Sigmoid colon (tissue), 7 donors: ENCODE results near the gene PLXNB1. TPM values are rescaled to one million over a fixed set of nuclear protein-coding genes. Genes with fewer than 3 reads are reported as not detected.
"Not testable (repeated sequence)": the region's sequence is repeated elsewhere in the genome, so short reads cannot be mapped to it uniquely, and the experiment has no call there.

ENCODE experiments used
- DNase-seq: peaks from one replicate; pipeline ENCODE4 v3.0.0-alpha.2; 2019
- H3K27ac ChIP-seq, 4 donors: fragments of 200-600 bp; sonication (generic); one replicate each; pipeline ENCODE4 v1.5.1; 2016 to 2019; ENCODE audit warnings: mild to moderate bottlenecking in 1 of 4
- H3K27me3 ChIP-seq, 3 donors: fragments of 200-600 bp; sonication (generic); one replicate each; pipeline ENCODE4 v1.5.1; 2019; ENCODE audit warnings: mild to moderate bottlenecking in 1 of 3
- H3K36me3 ChIP-seq, 4 donors: fragments of 200-600 bp; sonication (generic); one replicate each; pipeline ENCODE4 v1.5.1; 2016 to 2019
- H3K4me1 ChIP-seq, 4 donors: fragments of 200-600 bp; sonication (generic); one replicate each; pipeline ENCODE4 v1.5.1; 2017 to 2019
- H3K4me3 ChIP-seq, 4 donors: fragments of 200-600 bp; sonication (generic); one replicate each; pipeline ENCODE4 v1.5.1; 2017 to 2019; ENCODE audit warnings: mild to moderate bottlenecking in 2 of 4, moderate library complexity in 1 of 4
- H3K9me3 ChIP-seq, 4 donors: fragments of 200-600 bp in 3 of 4; sonication (generic) in 3 of 4; one replicate each; pipeline versions ENCODE4 v1.5.1 to v1.6.1; 2013 to 2019
- EP300 ChIP-seq, 4 donors: sonication (generic); formaldehyde crosslinking; IDR thresholded peaks; one replicate each; pipeline ENCODE4 v1.6.1; 2017; ENCODE audit warnings: antibody characterized with exemption in 4 of 4
- POLR2A ChIP-seq, 2 donors: fragments of 450-650 bp; IDR thresholded peaks; one replicate each; pipeline ENCODE4 v1.6.1; 2016; ENCODE audit warnings: antibody characterized with exemption in 2 of 2, mild to moderate bottlenecking in 2 of 2, moderate library complexity in 2 of 2
- POLR2AphosphoS5 ChIP-seq, 4 donors: sonication (generic); formaldehyde crosslinking; IDR thresholded peaks; one replicate each; pipeline ENCODE4 v1.6.1; 2017; ENCODE audit warnings: antibody characterized with exemption in 4 of 4
- WGBS, 2 donors: extraction: QIAGEN DNeasy Blood & Tissue Kit; methylation state at CpG; one replicate each; pipeline ENCODE4 v1.1.7; 2013; 5-methylcytosine and 5-hydroxymethylcytosine counted together
- intact Hi-C: fragments of 100-400 bp; cut with DNase I; formaldehyde crosslinking; loops from one replicate; pipeline ENCODE4 v1.15.1; 2023
- polyA plus RNA-seq, 3 donors: library from polyadenylated mRNA; stranded (reverse); fragments of 200-250 nt; gene quantifications; one replicate each; pipeline ENCODE4 v1.2.3, GENCODE V29; 2013
- total RNA-seq, 4 donors: library from RNA; depleted of rRNA; stranded (reverse); fragments of >200 nt; gene quantifications; one replicate each; pipeline ENCODE4 v1.1.0, GENCODE V29; 2016
- TF ChIP-seq, protein P1 (sequence below), 4 experiments: fragments of 450-650 bp in 3 of 4; fragments of 200-600 bp in 1 of 4; IDR thresholded peaks; one replicate each; pipeline ENCODE4 v1.5.1; 2016 to 2019; ENCODE audit warnings: antibody characterized with exemption in 4 of 4, mild to moderate bottlenecking in 3 of 4, moderate library complexity in 2 of 4
- donor health status: healthy with polysubstance abuse.
- donor health status: Bipolar disorder and iron deficiency.
- donor health status: healthy.

Gene PLXNB1
- total and polyA plus RNA-seq, 7 donors, result 10.2 to 162 (median 65.7) TPM

DNA sequence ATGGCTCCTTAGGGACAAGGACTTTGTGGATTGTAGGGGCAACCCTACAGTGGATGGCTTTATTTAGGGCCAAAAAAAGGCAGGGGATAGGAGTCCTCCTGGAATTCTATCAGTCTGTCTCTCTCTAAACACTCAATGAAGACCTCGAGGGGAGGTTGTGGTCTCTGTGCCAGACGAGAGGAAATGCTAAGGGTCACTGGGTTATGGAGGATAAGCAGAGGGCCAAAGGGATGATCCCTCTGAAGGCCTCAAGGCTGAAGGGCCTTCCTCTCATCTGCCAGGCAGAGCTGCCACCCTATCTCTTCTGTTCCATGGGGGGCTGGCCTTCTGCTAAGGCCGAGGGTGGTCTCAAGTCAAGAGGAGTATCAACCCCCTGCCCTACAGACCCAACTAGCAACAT, 27.0 kb downstream of the PLXNB1 start:
- WGBS, 2 donors, result 72 to 85% methylated on average over 3 of the region's 3 CpGs
- Histone ChIP-seq H3K36me3 (peaks cover 0 to 48% (median 26%) of the 10 kb centered on the region in 4 donors), H3K27me3 (no peaks in the 10 kb centered on the region), H3K4me3 (no peak overlapping the region), H3K9me3 (no peaks in the 10 kb centered on the region), H3K27ac (peak overlapping the region; percentile 88 to 96 (median 89)), H3K4me1 (peaks cover 0 to 28% (median 23%) of the 10 kb centered on the region in 4 donors)
- intact Hi-C loops, result loop anchor here (2.0 to 5.0 kb wide), 2 partner anchors 26 to 154 kb away; partner anchors contain the start of gene PFKFB4
- no peak for DNase-seq
- TF ChIP-seq POLR2A (IDR thresholded peaks at IDR 0.05) (no peak), POLR2AphosphoS5 (IDR thresholded peaks at IDR 0.05) (no peak), EP300 (IDR thresholded peaks at IDR 0.05) (no peak)
- TF ChIP-seq, protein P1, sequence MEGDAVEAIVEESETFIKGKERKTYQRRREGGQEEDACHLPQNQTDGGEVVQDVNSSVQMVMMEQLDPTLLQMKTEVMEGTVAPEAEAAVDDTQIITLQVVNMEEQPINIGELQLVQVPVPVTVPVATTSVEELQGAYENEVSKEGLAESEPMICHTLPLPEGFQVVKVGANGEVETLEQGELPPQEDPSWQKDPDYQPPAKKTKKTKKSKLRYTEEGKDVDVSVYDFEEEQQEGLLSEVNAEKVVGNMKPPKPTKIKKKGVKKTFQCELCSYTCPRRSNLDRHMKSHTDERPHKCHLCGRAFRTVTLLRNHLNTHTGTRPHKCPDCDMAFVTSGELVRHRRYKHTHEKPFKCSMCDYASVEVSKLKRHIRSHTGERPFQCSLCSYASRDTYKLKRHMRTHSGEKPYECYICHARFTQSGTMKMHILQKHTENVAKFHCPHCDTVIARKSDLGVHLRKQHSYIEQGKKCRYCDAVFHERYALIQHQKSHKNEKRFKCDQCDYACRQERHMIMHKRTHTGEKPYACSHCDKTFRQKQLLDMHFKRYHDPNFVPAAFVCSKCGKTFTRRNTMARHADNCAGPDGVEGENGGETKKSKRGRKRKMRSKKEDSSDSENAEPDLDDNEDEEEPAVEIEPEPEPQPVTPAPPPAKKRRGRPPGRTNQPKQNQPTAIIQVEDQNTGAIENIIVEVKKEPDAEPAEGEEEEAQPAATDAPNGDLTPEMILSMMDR (IDR thresholded peaks at IDR 0.05), result no peak

GRCh38 chr3:48402281-48402732, 27.6 kb downstream of the PLXNB1 start:
- 51 to 67% methylated on average over 8 of the region's 8 CpGs for WGBS, 2 donors
- Histone ChIP-seq H3K36me3 (peaks cover 0 to 42% (median 24%) of the 10 kb centered on the region in 4 donors), H3K9me3 (no peaks in the 10 kb centered on the region), H3K27ac (peak overlapping the region; percentile 88 to 96 (median 89)), H3K4me3 (no peak overlapping the region), H3K27me3 (no peaks in the 10 kb centered on the region), H3K4me1 (peaks cover 0 to 28% (median 23%) of the 10 kb centered on the region in 4 donors)
- peak; percentile 98 for DNase-seq
- intact Hi-C loops, result loop anchor here (2.0 to 5.0 kb wide), 2 partner anchors 26 to 155 kb away; partner anchors contain the start of gene PFKFB4
- TF ChIP-seq POLR2A (IDR thresholded peaks at IDR 0.05) (no peak), EP300 (IDR thresholded peaks at IDR 0.05) (peak in 3 of 4 donors; percentile 80 to 93 (median 86)), POLR2AphosphoS5 (IDR thresholded peaks at IDR 0.05) (peak; percentile 62 to 85 (median 76))
- TF ChIP-seq, protein P1 (IDR thresholded peaks at IDR 0.05), result no peak

- H3K27me3 ChIP-seq, H3K4me3 ChIP-seq, H3K9me3 ChIP-seq: not testable (repeated sequence)
- DNase-seq, result peak; percentile 69
- Histone ChIP-seq H3K27ac (peak overlapping the region; percentile 88 to 96 (median 89)), H3K36me3 (peaks cover 0 to 33% (median 17%) of the 10 kb centered on the region in 4 donors), H3K4me1 (peaks cover 0 to 28% (median 23%) of the 10 kb centered on the region in 4 donors)
- intact Hi-C loops, result loop anchor here (1.0 to 5.0 kb wide), 2 partner anchors 34 to 156 kb away; partner anchors contain the start of gene PFKFB4
- 92 to 93% methylated on average over 12 of the region's 12 CpGs for WGBS, 2 donors
Measured at GRCh38 chr3:48401434-48401901, 28.4 kb downstream of the PLXNB1 start.

DNA sequence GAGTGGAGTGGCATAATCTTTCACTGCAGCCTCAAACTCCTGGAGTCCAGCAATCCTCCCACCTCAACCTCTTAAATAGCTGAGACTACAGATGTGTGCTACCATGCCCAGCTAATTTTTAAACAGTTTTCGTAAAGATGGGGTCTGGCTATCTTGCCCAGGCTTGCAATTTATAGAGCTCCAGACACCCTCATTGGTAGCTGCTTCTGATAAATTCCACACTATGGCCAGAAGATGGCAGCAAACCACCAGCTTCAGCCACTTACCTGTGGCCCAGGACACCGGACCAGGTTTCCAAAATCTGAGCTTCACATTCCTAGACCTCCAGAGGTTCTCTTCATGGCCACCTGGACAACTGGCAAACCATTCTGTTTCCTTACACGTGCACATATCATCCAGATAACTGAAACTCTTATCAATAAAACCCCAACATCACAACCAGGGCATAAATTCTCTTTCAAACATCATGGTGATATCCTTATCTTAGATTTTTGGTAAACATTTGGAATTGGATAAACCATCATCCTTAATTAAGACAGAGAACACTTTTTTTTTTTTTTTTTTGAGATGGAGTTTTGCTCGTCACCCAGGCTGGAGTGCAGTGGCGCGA, 29.0 kb downstream of the PLXNB1 start:
- peaks cover 0 to 28% (median 23%) of the 10 kb centered on the region in 4 donors for H3K4me1 ChIP-seq
- intact Hi-C loops, result loop anchor here (1.0 to 5.0 kb wide), 2 partner anchors 34 to 156 kb away; partner anchors contain the start of gene PFKFB4
- H3K27me3 ChIP-seq, result no peaks in the 10 kb centered on the region
- H3K4me3 ChIP-seq, result no peak overlapping the region
- DNase-seq, result peak; percentile 85
- H3K36me3 ChIP-seq, result peaks cover 0 to 28% (median 11%) of the 10 kb centered on the region in 4 donors
- no peaks in the 10 kb centered on the region for H3K9me3 ChIP-seq
- peak overlapping the region; percentile 88 to 96 (median 89) for H3K27ac ChIP-seq
- 57 to 66% methylated on average over 6 of the region's 6 CpGs for WGBS, 2 donors
- TF ChIP-seq, protein P1 (IDR thresholded peaks at IDR 0.05), result peak; percentile 83 to 96 (median 86)
- no peak for TF ChIP-seq EP300 (IDR thresholded peaks at IDR 0.05)
- peak in 2 of 4 donors; percentile 20 to 39 for TF ChIP-seq POLR2AphosphoS5 (IDR thresholded peaks at IDR 0.05)
- no peak for TF ChIP-seq POLR2A (IDR thresholded peaks at IDR 0.05)
